NCI-H2171 treated with DMSO at 0.1 percent for 48 hours (cell line): ENCODE measurements around the gene CTBS.

Experiments
- DNase-seq: peaks from one replicate; lab custom pipeline; 2025; lab: John Stamatoyannopoulos, UW

The CTBS gene

GRCh38 chr1:84506002-84506728 lies 68.1 kb downstream of the CTBS start, which contains the start of the genes GNG5 and SPATA1:
TSS of gene GNG5 (minus strand) at chr1:84506581. CDS start at chr1:84506091, 490 bp downstream.
TSS of gene SPATA1 (plus strand) at chr1:84506386. CDS start at chr1:84516360, 9,974 bp downstream.
- DNase-seq, result peak; percentile 91

GRCh38 chr1:84505493-84506001 lies 68.7 kb downstream of the CTBS start:
- DNase-seq, result peak; percentile 49

- no peak for DNase-seq
These were observed 69.4 kb downstream of the CTBS start for GRCh38 chr1:84504580-84505492.

GRCh38 chr1:84502927-84503326 lies 71.3 kb downstream of the CTBS start:
- DNase-seq, result no peak
